GM18907 (cell line): ENCODE measurements around the gene CYB5R3.
A peak's percentile ranks its signal among the peaks of the same experiment; 100 is the strongest.
"Not testable (repeated sequence)": the region's sequence is repeated elsewhere in the genome, so short reads cannot be mapped to it uniquely, and the experiment has no call there.

Source experiments
- ATAC-seq: cut with Tn5 transposase; IDR thresholded peaks from one replicate; pipeline ENCODE4 v1.9.1; 2021; ENCODE audit warnings: mild to moderate bottlenecking, moderate library complexity; ENCODE audit not compliant: unreplicated experiment

CYB5R3 gene

DNA sequence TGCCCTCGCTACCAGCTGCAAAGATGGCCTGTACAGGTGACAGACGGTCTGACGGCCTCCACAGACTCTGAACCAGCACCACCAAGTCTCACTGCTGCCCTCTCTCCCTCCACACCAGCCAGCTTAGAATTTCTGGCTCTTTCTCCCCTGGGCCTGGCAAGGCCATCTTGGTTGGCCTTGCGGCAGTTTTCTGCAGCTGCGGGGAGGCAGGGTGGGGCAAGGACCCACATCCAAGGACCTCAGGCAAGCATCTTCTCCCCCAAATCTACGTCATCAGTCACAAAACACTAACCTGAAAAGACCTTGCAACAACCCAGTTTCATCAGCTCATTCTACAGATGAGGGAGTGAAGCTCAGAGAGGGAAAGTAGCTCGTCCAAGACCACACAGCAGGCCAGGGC lies 22.8 kb downstream of the CYB5R3 start:
- no peak for ATAC-seq

DNA sequence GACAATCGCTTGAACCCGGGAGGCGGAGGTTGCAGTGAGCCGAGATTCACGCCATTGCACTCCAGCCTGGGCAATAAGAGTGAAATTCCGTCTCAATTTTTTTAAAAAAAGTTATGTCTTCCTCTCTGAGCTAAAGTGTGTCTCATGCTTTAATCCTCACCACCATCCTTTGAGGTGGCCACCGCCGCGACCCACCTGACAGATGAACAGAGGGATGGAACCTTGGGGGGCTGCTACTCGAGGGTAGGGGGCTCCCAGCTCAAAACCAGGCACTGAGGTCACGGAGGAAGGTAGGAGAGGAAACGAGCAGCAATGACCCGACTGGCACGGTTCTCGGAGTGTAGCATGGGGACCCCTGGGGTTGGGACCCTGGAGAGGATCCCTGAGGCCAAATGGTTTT lies 23.8 kb downstream of the CYB5R3 start:
- no peak for ATAC-seq

DNA sequence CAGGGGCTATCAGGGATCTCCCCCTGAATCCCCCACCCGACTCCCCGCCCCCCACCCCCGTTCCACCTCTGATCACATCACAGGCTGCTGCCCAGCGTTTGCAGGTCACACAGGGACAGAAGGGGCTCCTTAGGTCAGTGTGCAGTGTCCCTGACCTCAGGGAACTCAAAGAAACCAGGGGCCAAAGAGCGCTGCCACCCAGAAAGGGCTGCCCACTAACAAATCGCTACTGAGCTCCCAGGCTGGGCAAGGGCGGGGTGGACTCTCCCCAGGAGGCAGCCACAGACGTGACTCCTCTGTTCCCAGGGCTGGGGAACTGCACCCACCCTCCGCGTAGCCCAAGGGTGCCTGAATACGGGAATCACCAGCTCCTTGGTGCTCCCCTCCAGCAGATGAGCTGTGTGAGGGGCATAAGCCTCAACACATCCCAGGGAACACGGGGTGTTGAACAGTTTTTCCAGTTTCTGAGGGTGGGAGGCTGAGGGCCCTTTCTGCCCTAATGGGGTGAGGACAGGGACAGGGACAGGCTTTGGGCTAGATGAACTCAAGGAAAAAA lies 24.6 kb downstream of the CYB5R3 start:
- ATAC-seq: no peak

GRCh38 chr22:42623756-42624441 lies 25.3 kb downstream of the CYB5R3 start:
- no peak for ATAC-seq

DNA sequence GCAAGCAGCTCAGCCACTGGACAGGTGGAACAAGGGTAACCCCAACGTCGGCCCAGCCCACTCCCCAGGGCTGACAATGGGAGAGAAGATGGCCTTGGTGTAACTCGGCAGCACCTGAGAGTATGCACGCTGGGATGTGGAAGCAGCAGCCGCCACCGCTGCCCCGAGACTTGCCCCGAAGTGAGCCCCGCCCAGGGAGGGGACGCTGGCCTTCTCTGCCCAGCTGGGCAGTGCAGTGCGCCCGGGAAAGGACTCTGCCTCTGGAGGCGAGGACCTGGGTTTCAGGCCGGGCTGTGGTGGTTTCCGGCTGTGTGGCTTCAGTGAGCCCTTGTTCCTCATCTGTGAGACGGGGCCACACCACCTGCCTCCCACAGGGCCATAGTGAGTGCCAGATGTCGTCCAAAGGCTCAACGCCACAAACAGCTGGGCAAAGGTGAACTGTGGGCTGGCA lies 25.9 kb downstream of the CYB5R3 start:
- ATAC-seq: no peak

- no peak for ATAC-seq
Measured at GRCh38 chr22:42622061-42622710, 27.0 kb downstream of the CYB5R3 start.

- no peak for ATAC-seq
Measured at GRCh38 chr22:42621505-42622002, 27.6 kb downstream of the CYB5R3 start.

DNA sequence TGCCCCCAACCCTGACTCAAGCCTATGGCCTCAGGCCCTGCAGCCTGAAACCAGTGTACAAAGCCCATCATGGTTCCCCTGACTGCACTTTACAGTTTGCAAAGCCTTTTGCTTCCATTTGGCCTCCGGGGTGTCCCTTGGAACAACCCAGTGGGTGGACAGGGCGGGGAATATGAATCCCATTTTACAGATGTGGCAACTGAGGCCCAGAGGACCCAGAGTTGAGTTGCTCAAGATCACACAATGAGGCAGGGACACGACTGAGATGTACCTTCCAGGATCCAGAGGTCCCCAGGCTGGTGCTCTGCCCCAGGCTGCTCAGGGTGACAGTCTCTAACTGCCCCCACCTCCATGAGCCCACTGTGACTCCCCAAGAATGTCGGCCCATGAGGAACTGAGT lies 29.1 kb downstream of the CYB5R3 start:
- ATAC-seq: no peak

DNA sequence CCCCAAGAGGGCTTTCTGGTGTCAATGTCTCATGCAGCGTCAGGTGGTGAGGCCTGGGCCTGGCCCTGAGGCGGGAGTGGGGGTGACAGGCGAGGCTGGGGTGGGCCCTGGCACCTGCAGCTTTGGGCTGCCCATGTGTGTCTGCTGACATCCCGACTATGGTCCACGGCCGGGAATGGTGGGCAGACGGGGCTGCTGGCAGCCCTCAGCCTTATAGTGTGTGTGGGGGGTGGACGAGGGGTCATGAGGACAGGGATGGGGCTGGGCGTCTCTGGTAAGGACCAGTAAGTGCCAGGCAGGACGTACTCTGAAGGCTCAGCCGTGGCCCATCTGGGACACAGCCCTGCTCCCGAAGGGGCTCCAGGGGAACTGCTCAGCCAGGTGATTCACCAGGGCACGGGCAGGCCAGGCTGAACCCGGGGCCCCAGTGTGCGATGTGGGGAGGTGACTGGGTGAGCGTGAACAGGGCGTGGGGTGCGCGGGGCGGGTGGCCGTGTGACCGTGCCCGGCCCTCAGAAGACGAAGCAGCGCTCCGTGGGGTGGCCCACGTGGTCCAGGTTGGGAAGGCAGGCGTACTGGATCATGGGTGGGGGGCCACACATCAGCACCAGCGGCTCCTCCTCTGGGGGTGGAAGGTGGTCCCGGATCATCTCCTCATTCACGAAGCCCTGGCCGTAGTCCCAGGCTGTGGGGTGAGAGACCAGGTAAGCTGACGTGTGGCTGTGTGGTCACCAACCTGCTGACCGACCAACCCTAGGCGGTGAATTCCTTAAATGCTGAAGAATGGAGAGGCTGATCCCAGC lies 29.7 kb downstream of the CYB5R3 start:
- no peak for ATAC-seq

DNA sequence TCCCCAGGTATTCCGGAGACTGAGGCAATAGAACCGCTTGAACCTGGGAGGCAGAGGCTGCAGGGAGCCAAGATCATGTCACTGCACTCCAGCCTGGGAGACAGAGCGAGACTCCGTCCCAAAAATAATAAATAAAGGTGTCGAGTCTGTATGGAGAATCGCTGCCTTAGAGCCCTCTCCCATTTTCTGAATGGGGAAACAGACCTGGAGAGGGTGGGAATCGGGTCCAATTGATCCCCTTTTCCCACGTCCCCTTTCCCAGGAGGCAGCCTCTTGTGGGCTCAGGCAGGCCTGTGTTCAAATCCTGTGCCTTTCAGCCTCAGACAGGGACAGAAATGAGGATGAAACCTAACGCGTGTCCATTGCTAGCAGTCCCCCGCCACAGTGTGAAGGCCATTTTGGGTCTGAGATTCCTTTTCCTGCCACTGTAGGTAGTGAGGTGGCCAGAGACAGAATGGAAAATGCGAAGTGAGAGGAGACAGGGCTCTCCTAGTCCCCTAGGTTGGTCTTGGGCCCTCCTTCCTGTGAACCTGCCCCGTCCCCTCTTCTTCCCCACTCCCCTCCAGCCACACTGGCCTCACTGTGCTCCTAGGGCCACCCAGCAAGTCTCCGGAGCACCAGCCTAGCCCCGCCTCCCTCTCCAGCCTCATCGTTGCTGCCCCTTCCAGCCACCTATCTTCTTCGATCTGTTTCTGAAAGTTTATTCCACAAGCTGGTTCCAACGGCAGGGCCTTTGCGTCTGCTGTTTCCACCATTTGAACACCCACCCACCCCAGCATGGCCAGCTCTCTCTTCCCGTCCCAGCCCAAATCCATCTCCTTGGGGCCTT lies 31.8 kb downstream of the CYB5R3 start:
- ATAC-seq: no peak

- not testable (repeated sequence) for ATAC-seq
Measured at GRCh38 chr22:42615860-42616175, 33.4 kb downstream of the CYB5R3 start.

DNA sequence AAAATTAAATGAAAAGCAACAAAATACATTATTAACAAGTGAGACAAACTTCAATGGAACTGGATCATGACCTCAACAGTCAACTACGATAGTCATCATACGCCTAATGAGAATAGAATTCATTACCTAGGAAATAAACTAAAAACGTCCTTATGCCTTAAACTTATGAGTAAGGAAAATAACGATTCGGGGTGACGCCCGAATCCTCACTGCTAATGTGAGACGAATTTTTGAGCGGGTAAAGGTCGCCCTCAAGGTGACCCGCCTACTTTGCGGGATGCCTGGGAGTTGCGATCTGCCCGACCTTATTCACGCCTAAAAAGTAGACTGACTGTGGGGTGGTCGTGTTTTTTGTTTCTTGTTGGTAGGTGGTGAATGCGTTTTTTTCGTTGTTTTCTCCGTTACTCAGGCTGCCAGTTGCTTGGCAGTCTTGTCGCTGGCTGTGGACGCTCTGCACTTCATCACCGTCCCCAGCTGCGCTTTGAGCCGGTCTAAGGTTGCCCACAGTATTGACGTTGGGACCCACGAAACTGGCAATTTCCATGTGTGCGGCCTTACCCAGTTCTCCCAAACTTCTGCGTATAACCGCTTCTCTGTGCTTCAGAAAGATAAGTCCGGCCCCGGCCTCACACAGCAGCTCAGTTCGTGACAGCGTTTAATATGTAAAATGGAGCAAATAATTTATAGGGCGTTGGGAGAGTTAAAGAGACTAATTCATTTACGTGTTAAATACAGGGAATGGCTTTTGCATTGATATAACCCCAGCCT lies 33.9 kb downstream of the CYB5R3 start:
- peak; percentile 63 for ATAC-seq

- peak; percentile 73 for ATAC-seq
Measured at GRCh38 chr22:42614312-42615091, 34.7 kb downstream of the CYB5R3 start, which contains the start of gene POLDIP3. Gene POLDIP3, minus strand, starts transcription at chr22:42614883. Its CDS starts 26 bp downstream, at chr22:42614857.

- peak; percentile 1 for ATAC-seq
Measured at GRCh38 chr22:42613872-42614301, 35.3 kb downstream of the CYB5R3 start.

DNA sequence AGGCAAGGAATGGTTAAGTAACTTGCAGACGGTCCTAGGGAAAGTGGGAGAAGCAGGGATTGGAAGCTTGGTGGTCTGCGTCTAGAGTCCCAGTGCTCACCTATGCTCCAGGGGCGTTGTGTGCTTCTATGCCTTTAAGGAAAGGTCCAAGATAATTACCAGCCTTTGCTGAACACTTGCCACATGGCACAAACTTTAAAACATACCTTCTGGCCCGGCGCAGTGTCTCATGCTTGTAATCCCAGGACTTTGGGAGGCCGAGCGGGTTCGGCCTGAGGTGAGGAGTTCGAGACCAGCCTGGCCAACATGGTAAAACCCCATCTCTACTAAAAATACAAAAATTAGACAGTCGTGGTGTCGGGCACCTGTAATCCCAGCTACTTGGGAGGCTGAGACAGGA lies 36.9 kb downstream of the CYB5R3 start:
- no peak for ATAC-seq

GRCh38 chr22:42611051-42611450 lies 38.1 kb downstream of the CYB5R3 start:
- no peak for ATAC-seq

- ATAC-seq: no peak
Measured at GRCh38 chr22:42610186-42610585, 39.0 kb downstream of the CYB5R3 start.

- no peak for ATAC-seq
Measured at GRCh38 chr22:42608823-42609361, 40.3 kb downstream of the CYB5R3 start.
